GM15510 (cell line): ENCODE data around the gene CXCR6.

ENCODE experiments used
- POLR2A ChIP-seq: IDR thresholded peaks from 3 replicates; pipeline ENCODE4 v1.6.1; 2011; ENCODE audit warnings: borderline replicate concordance; ENCODE audit not compliant: insufficient read length; ENCODE audit errors: extremely low read depth

Gene CXCR6

DNA sequence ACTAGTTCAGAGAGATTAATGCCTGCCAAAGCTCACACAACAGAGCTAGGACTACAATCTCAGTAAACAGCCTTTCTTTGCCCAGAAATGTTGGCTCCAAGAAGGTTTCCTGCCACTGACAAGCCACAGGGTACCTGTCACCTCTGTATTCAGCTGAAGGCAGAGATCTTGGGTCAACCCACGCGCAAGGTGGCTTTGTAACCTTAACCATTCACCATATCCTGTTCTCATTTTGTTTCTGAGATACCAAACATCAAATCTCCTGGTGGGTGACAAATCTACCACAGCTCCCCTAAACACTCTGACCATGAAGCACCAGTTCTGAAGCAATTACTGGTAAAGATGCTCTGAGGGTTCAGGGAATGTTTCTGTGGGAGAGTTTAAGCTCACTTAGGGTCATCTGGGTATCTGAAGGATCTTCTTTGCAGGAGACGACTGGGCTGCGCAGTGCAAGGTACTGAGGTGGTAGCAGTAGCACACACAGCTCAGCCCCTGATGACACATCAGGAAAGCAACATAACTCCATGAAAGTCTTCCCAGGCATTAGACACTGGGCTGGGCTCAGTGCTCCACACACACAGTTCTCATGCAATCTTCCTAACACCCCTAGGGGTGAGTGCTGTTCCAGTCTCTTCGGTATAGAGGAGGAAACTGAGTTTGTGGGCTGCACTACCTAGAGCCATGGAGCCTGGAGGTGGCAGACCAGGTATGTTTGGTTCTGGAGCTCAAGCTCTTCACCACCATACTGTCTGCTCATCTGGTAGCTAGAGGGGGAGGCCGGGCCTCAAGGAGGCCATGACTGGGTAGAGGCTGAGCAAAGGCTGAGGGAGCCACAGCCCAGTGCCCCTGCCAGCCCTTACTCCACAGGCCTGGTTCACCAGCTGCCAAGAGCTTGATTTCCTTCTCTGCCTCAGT is 7.7 kb downstream of the CXCR6 start:
- no peak for TF ChIP-seq POLR2A

DNA sequence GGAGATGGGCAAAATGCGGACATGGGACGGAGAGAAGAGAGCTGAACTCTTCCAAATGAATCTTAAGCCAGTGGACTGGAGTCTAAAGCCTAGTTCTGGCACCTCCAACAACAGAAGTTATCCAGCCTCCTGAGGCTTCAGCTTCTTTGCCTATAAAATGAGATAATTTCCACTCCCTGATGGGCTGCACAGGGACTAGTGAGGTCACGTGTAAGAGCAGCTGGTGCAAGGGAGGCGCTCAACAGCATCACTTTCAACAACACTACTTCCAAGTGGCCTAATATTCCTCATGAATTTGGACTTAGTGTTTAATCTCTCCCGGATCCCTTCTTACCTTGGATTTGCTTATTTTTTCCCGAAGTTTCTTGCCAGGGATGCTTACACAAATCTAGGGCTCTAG is 8.7 kb downstream of the CXCR6 start:
- no peak for TF ChIP-seq POLR2A

DNA sequence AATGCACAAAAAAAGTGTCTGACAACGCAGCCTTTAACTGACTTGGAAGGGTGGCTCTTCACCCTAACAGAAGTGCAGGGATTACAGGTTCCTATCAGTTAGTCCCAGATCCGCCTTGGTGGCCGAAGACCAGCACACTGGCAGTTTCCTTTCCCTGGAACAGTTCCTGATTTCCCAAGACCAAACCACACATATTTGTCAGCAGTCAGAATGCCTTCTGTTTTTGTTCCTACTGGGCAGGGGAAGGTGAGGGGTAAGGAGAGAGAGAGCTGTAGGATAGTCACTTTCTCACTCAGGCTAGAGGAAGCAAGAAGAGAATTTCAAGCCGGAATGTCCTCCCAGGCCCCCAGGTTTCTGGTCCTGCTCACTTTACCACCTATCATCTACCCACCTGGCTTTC is 9.2 kb downstream of the CXCR6 start:
- no peak for TF ChIP-seq POLR2A

- TF ChIP-seq POLR2A, result no peak
Observed at GRCh38 chr3:45953536-45953935, 10.3 kb downstream of the CXCR6 start.

DNA sequence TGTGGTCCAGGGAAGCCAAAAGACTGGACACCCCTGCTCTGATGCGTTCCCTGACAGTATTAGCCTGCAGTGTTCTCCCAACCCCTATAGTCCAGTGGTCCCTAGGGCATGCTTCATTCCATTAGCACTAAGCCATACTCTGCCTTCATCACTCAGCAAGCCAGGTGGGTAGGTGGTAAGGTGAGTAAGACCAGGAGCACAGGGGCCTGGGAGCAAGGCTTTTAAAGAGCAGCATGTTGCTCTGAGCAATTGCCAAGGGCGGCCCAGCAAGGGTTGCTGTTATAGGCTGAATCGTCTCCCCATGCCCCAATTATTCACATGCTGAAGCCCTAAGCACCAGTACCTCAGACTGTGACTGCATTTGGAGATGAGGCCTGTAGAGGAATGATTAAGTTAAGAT is 11.0 kb downstream of the CXCR6 start:
- TF ChIP-seq POLR2A, result no peak

- no peak for TF ChIP-seq POLR2A
Observed at GRCh38 chr3:45955017-45955647, 11.9 kb downstream of the CXCR6 start.

GRCh38 chr3:45955706-45956105 is 12.4 kb downstream of the CXCR6 start:
- TF ChIP-seq POLR2A, result no peak

GRCh38 chr3:45957586-45957985 is 14.3 kb downstream of the CXCR6 start:
- no peak for TF ChIP-seq POLR2A

- no peak for TF ChIP-seq POLR2A
Observed at GRCh38 chr3:45958321-45958791, 15.1 kb downstream of the CXCR6 start.

DNA sequence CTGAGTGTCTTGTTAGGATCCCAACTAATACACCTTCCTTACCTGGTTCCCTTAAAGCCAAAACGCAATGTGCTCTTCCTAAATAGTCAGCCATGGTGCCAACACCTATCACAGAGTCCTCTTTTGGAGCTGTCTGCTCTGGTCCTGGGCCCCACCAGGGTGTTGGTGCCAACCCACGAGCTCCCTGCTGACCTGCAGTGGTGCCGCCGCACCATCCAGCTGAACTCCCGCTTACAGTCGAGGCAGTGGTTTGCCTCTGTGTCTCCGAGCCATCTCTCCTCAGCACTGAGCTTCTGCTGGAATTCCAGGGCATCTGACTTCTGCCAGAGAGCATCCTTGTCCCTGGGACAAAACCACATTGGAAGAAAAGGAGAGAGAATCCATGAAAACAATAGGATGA is 15.9 kb downstream of the CXCR6 start:
- TF ChIP-seq POLR2A, result no peak

- TF ChIP-seq POLR2A, result no peak
Observed at GRCh38 chr3:45960289-45960688, 17.0 kb downstream of the CXCR6 start.

DNA sequence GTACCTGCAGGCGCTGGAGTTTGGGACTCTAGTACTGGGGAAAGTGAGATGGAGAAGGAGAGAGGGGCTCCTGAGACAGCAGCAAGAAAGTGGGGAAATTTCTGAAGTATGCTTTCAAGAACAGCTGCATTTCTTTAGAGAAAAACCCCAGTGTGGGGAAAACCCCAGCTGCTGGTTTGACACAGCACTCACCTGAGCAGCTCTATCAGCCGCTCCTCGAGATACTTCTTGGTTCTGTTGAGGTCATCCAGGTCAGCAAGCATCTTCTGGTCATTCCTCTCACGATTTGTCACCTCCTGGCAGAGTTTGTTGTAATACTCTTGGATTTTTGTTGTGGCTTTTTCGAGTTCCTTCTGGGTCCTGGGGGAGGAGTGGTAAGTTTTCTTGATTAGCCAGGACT is 18.8 kb downstream of the CXCR6 start:
- no peak for TF ChIP-seq POLR2A

- no peak for TF ChIP-seq POLR2A
Observed at GRCh38 chr3:45964139-45964538, 20.9 kb downstream of the CXCR6 start.

DNA sequence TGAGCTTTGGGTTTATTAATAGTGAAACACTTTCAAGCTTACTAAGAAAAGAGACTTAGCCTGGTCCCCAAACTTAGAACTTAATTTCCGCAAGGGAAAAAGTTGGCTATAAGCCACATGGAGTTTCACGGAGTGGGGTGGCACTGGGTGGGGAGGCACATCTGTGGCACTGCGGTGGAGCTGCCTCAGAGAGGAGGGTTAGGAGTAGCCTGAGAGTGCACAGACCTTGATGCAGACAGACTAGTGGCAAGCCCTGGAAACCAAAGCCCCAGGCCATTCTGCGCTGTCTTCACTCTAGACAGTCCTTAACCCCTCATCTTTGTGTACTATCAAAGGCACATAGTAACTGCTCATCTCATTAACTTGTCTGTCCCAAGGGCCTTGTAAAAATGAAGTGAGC is 22.0 kb downstream of the CXCR6 start:
- TF ChIP-seq POLR2A, result no peak

- no peak for TF ChIP-seq POLR2A
Observed at GRCh38 chr3:45965653-45966052, 22.4 kb downstream of the CXCR6 start.

- no peak for TF ChIP-seq POLR2A
Observed at GRCh38 chr3:45966371-45966791, 23.1 kb downstream of the CXCR6 start.

DNA sequence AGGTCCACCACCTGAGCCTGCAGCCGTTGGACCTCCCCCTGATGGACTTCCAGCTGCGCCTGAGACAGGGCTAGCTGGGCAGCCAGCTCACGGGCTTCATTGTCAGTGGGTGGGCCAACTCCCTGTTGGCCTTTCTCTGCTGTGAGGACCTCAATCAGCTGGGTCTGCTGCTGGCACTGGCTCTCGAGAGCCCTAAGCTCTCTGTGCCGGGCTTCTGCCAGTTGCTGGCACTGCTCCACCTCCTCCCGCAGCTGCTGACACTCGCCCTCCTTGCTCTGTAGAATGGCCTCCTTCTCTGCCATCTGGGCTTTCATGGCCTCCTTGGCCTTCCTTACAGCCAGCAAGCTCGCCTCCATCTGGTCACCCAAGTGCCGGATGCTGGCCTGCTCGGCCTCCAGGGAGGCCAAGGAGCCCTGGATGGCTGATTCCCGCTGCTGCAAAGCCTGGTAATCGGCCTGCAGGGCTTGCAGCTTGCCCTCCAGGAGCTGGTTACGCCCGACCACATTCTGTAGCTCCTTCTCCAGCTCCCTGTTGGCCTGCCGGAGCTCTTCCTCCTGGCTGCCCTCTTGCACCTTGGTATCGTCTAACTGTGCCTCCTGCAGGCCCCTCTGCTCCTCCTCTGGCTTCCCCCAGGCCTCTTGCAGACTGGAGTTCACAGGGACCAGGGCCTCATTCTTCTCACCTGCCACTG is 23.8 kb downstream of the CXCR6 start:
- no peak for TF ChIP-seq POLR2A
